A549 (cell line): Measurements from ENCODE around the gene INTS12. TPM values are rescaled to one million over a fixed set of nuclear protein-coding genes. Genes with fewer than 3 reads are reported as not detected.

ENCODE experiments used
- ATAC-seq, 2 experiments: fragments of 200-7000 bp in 1 of 2; fragments of >200 bp in 1 of 2; cut with Nextera tagmentation in 1 of 2; cut with Tn5 transposase in 1 of 2; 3 replicates each; pipeline versions ENCODE4 v1.8.0 to v1.9.1; 2018 to 2020; ENCODE audit warnings: mild to moderate bottlenecking in 1 of 2, moderate library complexity in 1 of 2
- CTCF ChIA-PET: fragments of 300-600 bp; sonication (Branson Sonifier 250); formaldehyde crosslinking; extraction: SDS; loops from one replicate; lab custom pipeline; 2021; ENCODE audit warnings: antibody characterized with exemption, inconsistent platforms; lab: Yijun Ruan, JAX
- POLR2A ChIA-PET: fragments of 350-600 bp; formaldehyde crosslinking; extraction: SDS; loops from one replicate; lab custom pipeline; 2021; ENCODE audit warnings: antibody characterized with exemption, inconsistent platforms; lab: Yijun Ruan, JAX
- DNase-seq, 2 experiments: peaks; one replicate each; pipeline versions ENCODE4 v3.0.0 to v3.0.0-alpha.2; 2011 to 2016; ENCODE audit warnings: low read depth in 1 of 2, low spot score in 1 of 2
- FAIRE-seq: peaks from 2 replicates; lab custom pipeline; 2011; peaks lifted over from hg19 to GRCh38; lab: Jason Lieb, UNC
- H3K27ac ChIP-seq, 2 experiments: fragments of >200 bp; sonication (Bioruptor Twin); formaldehyde crosslinking; 3 replicates each; pipeline ENCODE4 v1.5.1; 2016 to 2017
- H3K4me1 ChIP-seq: fragments of >200 bp; sonication (Bioruptor Twin); formaldehyde crosslinking; 3 replicates; pipeline ENCODE4 v1.6.1; 2016
- H3K4me2 ChIP-seq: fragments of >200 bp; sonication (Bioruptor Twin); formaldehyde crosslinking; 3 replicates; pipeline ENCODE4 v1.6.1; 2016
- H3K4me3 ChIP-seq: fragments of >200 bp; sonication (Bioruptor Twin); formaldehyde crosslinking; 3 replicates; pipeline ENCODE4 v1.5.1; 2016
- H3K9me3 ChIP-seq: fragments of >200 bp; sonication (Bioruptor Twin); formaldehyde crosslinking; 3 replicates; pipeline ENCODE4 v1.6.1; 2016
- BHLHE40 ChIP-seq: IDR thresholded peaks from 2 replicates; pipeline ENCODE4 v1.6.1; 2012; ENCODE audit warnings: low read depth, low read length, inconsistent platforms
- CBX8 ChIP-seq: fragments of 200-600 bp; sonication (generic); IDR thresholded peaks from 2 replicates; pipeline ENCODE4 v1.6.1; 2016
- CHD4 ChIP-seq: fragments of 200-600 bp; sonication (generic); IDR thresholded peaks from 2 replicates; pipeline ENCODE4 v1.6.1; 2016; ENCODE audit warnings: antibody characterized with exemption, mild to moderate bottlenecking, borderline replicate concordance
- E2F6 ChIP-seq: IDR thresholded peaks from 2 replicates; pipeline ENCODE4 v1.6.1; 2012; ENCODE audit warnings: low read depth, borderline replicate concordance
- EHMT2 ChIP-seq: fragments of 200-600 bp; sonication (generic); IDR thresholded peaks from 2 replicates; pipeline ENCODE4 v1.6.1; 2016; ENCODE audit warnings: antibody characterized with exemption, low read depth, mild to moderate bottlenecking, moderate library complexity
- ELK1 ChIP-seq: fragments of 150-350 bp; IDR thresholded peaks from 2 replicates; pipeline ENCODE4 v1.6.1; 2014; ENCODE audit warnings: low read depth, mild to moderate bottlenecking, low read length
- EP300 ChIP-seq, 2 experiments: fragments of >200 bp; sonication (Bioruptor Twin); formaldehyde crosslinking; IDR thresholded peaks; 2 replicates in 1 of 2; 3 replicates in 1 of 2; pipeline ENCODE4 v1.6.1; 2016 to 2017
- ESRRA ChIP-seq: fragments of 150-350 bp; IDR thresholded peaks from 2 replicates; pipeline ENCODE4 v1.6.1; 2014; ENCODE audit warnings: mild to moderate bottlenecking, low read length, borderline replicate concordance
- GATA3 ChIP-seq: IDR thresholded peaks from 2 replicates; pipeline ENCODE4 v1.6.1; 2012; ENCODE audit warnings: borderline replicate concordance
- HDAC2 ChIP-seq: fragments of 200-600 bp; sonication (generic); IDR thresholded peaks from 2 replicates; pipeline ENCODE4 v1.6.1; 2016
- HEYL ChIP-seq: fragments of 250-450 bp; sonication (Bioruptor Pico); IDR thresholded peaks from 2 replicates; pipeline ENCODE4 v1.8.0; 2021; ENCODE audit warnings: mild to moderate bottlenecking, moderate library complexity
- HMGXB4 ChIP-seq: fragments of 250-450 bp; sonication (Bioruptor Pico); IDR thresholded peaks from 2 replicates; pipeline ENCODE4 v1.5.0; 2021; ENCODE audit warnings: mild to moderate bottlenecking, moderate library complexity, borderline replicate concordance
- HOXA7 ChIP-seq: fragments of 250-450 bp; sonication (Bioruptor Pico); IDR thresholded peaks from 2 replicates; pipeline ENCODE4 v1.5.0; 2020; ENCODE audit warnings: mild to moderate bottlenecking, moderate library complexity
- JUN ChIP-seq, 2 experiments: fragments of >200 bp; sonication (Bioruptor Twin); formaldehyde crosslinking; IDR thresholded peaks; 2 replicates in 1 of 2; 3 replicates in 1 of 2; pipeline ENCODE4 v1.6.1; 2016 to 2017
- JUNB ChIP-seq: fragments of >200 bp; sonication (Bioruptor Twin); formaldehyde crosslinking; IDR thresholded peaks from 2 replicates; pipeline ENCODE4 v1.6.1; 2016
- KDM1A ChIP-seq: fragments of 200-600 bp; sonication (generic); IDR thresholded peaks from 2 replicates; pipeline ENCODE4 v1.6.1; 2016; ENCODE audit warnings: low read depth, mild to moderate bottlenecking
- KDM5A ChIP-seq: fragments of 200-600 bp; sonication (generic); IDR thresholded peaks from 2 replicates; pipeline ENCODE4 v1.6.1; 2016; ENCODE audit warnings: antibody characterized with exemption, mild to moderate bottlenecking
- MAFK ChIP-seq: fragments of 450-650 bp; IDR thresholded peaks from 2 replicates; pipeline ENCODE4 v1.6.1; 2014; ENCODE audit not compliant: partially characterized antibody
- MYC ChIP-seq: IDR thresholded peaks from 2 replicates; pipeline ENCODE4 v1.6.1; 2012; ENCODE audit warnings: mild to moderate bottlenecking, inconsistent platforms, low read length, improper control_type of control experiment, borderline replicate concordance
- NPAS2 ChIP-seq: fragments of 250-450 bp; sonication (Bioruptor Pico); IDR thresholded peaks from 2 replicates; pipeline ENCODE4 v1.8.0; 2022; ENCODE audit warnings: mild to moderate bottlenecking, moderate library complexity, borderline replicate concordance
- NR3C1 ChIP-seq: fragments of >200 bp; sonication (Bioruptor Twin); formaldehyde crosslinking; IDR thresholded peaks from 3 replicates; pipeline ENCODE4 v1.6.1; 2017
- POLR2A ChIP-seq: IDR thresholded peaks from 2 replicates; pipeline ENCODE4 v1.6.1; 2012; ENCODE audit warnings: mild to moderate bottlenecking, low read length
- RAD21 ChIP-seq, 2 experiments: fragments of >200 bp in 1 of 2; sonication (Bioruptor Twin) in 1 of 2; formaldehyde crosslinking in 1 of 2; IDR thresholded peaks in 1 of 2; conservative IDR thresholded peaks in 1 of 2; 2 replicates in 1 of 2; 3 replicates in 1 of 2; pipeline ENCODE4 v1.6.1; 2012 to 2018; ENCODE audit warnings: inconsistent platforms in 1 of 2
- RCOR1 ChIP-seq: fragments of 150-350 bp; IDR thresholded peaks from 2 replicates; pipeline ENCODE4 v1.6.1; 2014; ENCODE audit warnings: antibody characterized with exemption, low read length, low read depth
- RFX5 ChIP-seq: fragments of 450-650 bp; IDR thresholded peaks from 2 replicates; pipeline ENCODE4 v1.7.1; 2014; ENCODE audit warnings: antibody characterized with exemption, mild to moderate bottlenecking, moderate library complexity
- SMC3 ChIP-seq: fragments of >200 bp; sonication (Bioruptor Twin); formaldehyde crosslinking; IDR thresholded peaks from 3 replicates; pipeline ENCODE4 v1.6.1; 2018; ENCODE audit warnings: inconsistent platforms
- TFCP2L1 ChIP-seq: fragments of 250-450 bp; sonication (Bioruptor Pico); IDR thresholded peaks from 2 replicates; pipeline ENCODE4 v1.5.0; 2021; ENCODE audit warnings: mild to moderate bottlenecking
- TP53 ChIP-seq: fragments of 250-450 bp; sonication (Bioruptor Pico); IDR thresholded peaks from 2 replicates; pipeline ENCODE4 v1.5.0; 2021; ENCODE audit warnings: mild to moderate bottlenecking, moderate library complexity
- ZNF302 ChIP-seq: fragments of 250-450 bp; sonication (Bioruptor Pico); IDR thresholded peaks from 2 replicates; pipeline ENCODE4 v1.9.0; 2021; ENCODE audit warnings: inconsistent platforms, mild to moderate bottlenecking, moderate library complexity
- ZSCAN20 ChIP-seq: fragments of 250-450 bp; sonication (Bioruptor Pico); IDR thresholded peaks from 2 replicates; pipeline ENCODE4 v1.8.0; 2022; ENCODE audit warnings: mild to moderate bottlenecking, moderate library complexity
- WGBS: methylation state at CpG from one replicate; pipeline ENCODE4 v1.1.6; 2017; ENCODE audit errors: missing lambda C conversion rate; 5-methylcytosine and 5-hydroxymethylcytosine counted together
- polyA plus RNA-seq, 4 experiments: library from polyadenylated mRNA; depleted of rRNA in 3 of 4; stranded (reverse); fragments of >200 nt; fragmentation: RNase III in 1 of 4; extraction: RNeasy Plus Mini Kit Qiagen cat#74134 plus additional on column Dnase treatment in 1 of 4; gene quantifications; 2 replicates in 3 of 4; 3 replicates in 1 of 4; pipeline ENCODE4 v1.2.3, GENCODE V29; 2011 to 2017

INTS12 gene
- polyA plus RNA-seq, 2 of the 4 experiments (the other 2 are of a cell fraction), result 13.0 to 39.0 TPM

GRCh38 chr4:105710012-105710600, 1.6 kb upstream of the INTS12 start:
- Histone ChIP-seq H3K9me3 (no peaks in the 10 kb centered on the region), H3K4me1 (peaks cover 22% of the 10 kb centered on the region), H3K4me3 (peak overlapping the region; percentile 84; the same call in 2 of the 3 replicates), H3K27ac (no peak overlapping the region), H3K4me2 (peak overlapping the region; percentile 79)
- TF ChIP-seq EP300 (IDR thresholded peaks at IDR 0.05) (no peak), ZSCAN20 (CRISPR knock-in tag) (no peak), MYC (no peak), RFX5 (no peak), ESRRA (no peak), CBX8 (no peak), RCOR1 (no peak), HDAC2 (no peak), KDM1A (no peak), BHLHE40 (no peak), KDM5A (no peak), ZNF302 (CRISPR knock-in tag) (no peak), HOXA7 (CRISPR knock-in tag) (no peak), E2F6 (no peak), HEYL (CRISPR knock-in tag) (no peak), TP53 (no peak)
- POLR2A ChIA-PET, result interaction anchor here (0.7 kb wide), 1 partner anchor 17 kb away, joined by 8 read pairs; no protein-coding TSS in a partner anchor
- 61% methylated on average over 14 of the region's 16 CpGs for WGBS
- FAIRE-seq (no peak), ATAC-seq (no peak), DNase-seq (no peak)
- CTCF ChIA-PET, result interaction anchor here (1.6 kb wide), 1 partner anchor 236 kb away, joined by 4 read pairs; the partner anchor contains the start of gene PPA2

GRCh38 chr4:105709081-105709450, 577 bp upstream of the INTS12 start:
- no peak for FAIRE-seq
- peak overlapping the region; percentile 80 to 97 for H3K27ac ChIP-seq
- DNase-seq, result peak in 1 of 2 experiments; percentile 3
- no peaks in the 10 kb centered on the region for H3K9me3 ChIP-seq
- peaks cover 21% of the 10 kb centered on the region for H3K4me1 ChIP-seq
- H3K4me2 ChIP-seq, result peak overlapping the region; percentile 79
- peak; percentile 72 to 80 for ATAC-seq
- CTCF ChIA-PET, result interaction anchor here (1.6 kb wide), 1 partner anchor 235 kb away, joined by 4 read pairs; the partner anchor contains the start of gene PPA2
- 0 out of 2 replicates have a peak, but pooled peaks have one; percentile 1 for TF ChIP-seq KDM5A
- no peak for TF ChIP-seq ELK1
- TF ChIP-seq EHMT2, result no peak
- TF ChIP-seq MAFK, result no peak
- TF ChIP-seq, all 56 proteins: peak for 1
- POLR2A ChIA-PET, result no interaction called here
- WGBS, result 0% methylated on average over 2 of the region's 11 CpGs
- peak overlapping the region; percentile 84 for H3K4me3 ChIP-seq

DNA sequence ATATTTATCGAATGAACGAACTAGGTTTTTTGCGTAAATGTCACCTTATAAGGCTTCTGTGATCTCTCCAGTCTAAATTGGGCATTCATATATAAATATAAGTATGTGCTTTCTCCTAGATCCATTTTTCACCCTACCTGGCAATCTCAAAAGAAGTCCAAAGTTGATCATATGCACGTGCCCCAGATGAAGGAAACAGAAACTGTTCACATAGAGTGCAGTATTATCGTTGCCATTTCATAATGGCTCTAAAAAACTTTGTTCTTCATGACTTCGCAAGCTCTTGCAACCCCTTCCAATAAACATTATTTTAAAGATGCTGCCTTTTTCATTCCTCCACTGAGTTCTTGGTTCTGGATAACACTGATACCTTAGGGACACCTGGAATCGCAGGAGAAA, 708 bp downstream of the INTS12 start:
- POLR2A ChIA-PET, result no interaction called here
- FAIRE-seq, result no peak
- CTCF ChIA-PET, result no interaction called here
- Histone ChIP-seq H3K4me1 (peaks cover 21% of the 10 kb centered on the region), H3K9me3 (no peaks in the 10 kb centered on the region), H3K4me2 (peak overlapping the region; percentile 73), H3K27ac (peak overlapping the region; percentile 80 to 97), H3K4me3 (peak overlapping the region; percentile 84)
- no peak for DNase-seq
- no peak for ATAC-seq
- 14% methylated on average over 7 of the region's 7 CpGs for whole genome bisulfite sequencing
- no peak for TF ChIP-seq JUNB
- no peak for TF ChIP-seq NPAS2 (CRISPR knock-in tag)
- no peak for TF ChIP-seq HOXA7 (CRISPR knock-in tag)
- TF ChIP-seq MYC, result no peak
- TF ChIP-seq ELK1, result no peak
- TF ChIP-seq RAD21 (conservative IDR thresholded peaks at IDR 0.05 in 1 of 2, IDR thresholded peaks at IDR 0.05 in 1 of 2), result no peak
- no peak for TF ChIP-seq SMC3
- TF ChIP-seq TFCP2L1 (CRISPR knock-in tag), result no peak
- TF ChIP-seq HMGXB4, result no peak
- no peak for TF ChIP-seq GATA3
- TF ChIP-seq POLR2A, result no peak
- no peak for TF ChIP-seq CHD4
- no peak for TF ChIP-seq CBX8
- TF ChIP-seq JUN (IDR thresholded peaks at IDR 0.05), result no peak
- no peak for TF ChIP-seq NR3C1
